ENCODE data around the gene SMG9.

The SMG9 gene

GRCh38 chr19:43754253-43754502 lies 584 bp downstream of the SMG9 start:
- DNase-seq (ENCODE audit: low read depth in 3 of 3), result no peak

GRCh38 chr19:43752287-43752875 lies 2.4 kb downstream of the SMG9 start:
- no peak for DNase-seq (ENCODE audit: low read depth in 3 of 3)

- DNase-seq (ENCODE audit: low read depth in 3 of 3), result no peak
Measured at GRCh38 chr19:43751466-43752220, 3.1 kb downstream of the SMG9 start.

GRCh38 chr19:43749898-43750297 lies 4.9 kb downstream of the SMG9 start:
- no peak for DNase-seq (ENCODE audit: low read depth in 3 of 3)

GRCh38 chr19:43749152-43749551 lies 5.6 kb downstream of the SMG9 start:
- no peak for DNase-seq (ENCODE audit: low read depth in 3 of 3)

- DNase-seq (ENCODE audit: low read depth in 3 of 3), result no peak
Measured at GRCh38 chr19:43748685-43749084, 6.1 kb downstream of the SMG9 start.

- DNase-seq (ENCODE audit: low read depth in 3 of 3), result no peak
Measured at GRCh38 chr19:43748205-43748594, 6.6 kb downstream of the SMG9 start.

GRCh38 chr19:43747557-43748204 lies 7.1 kb downstream of the SMG9 start:
- no peak for DNase-seq (ENCODE audit: low read depth in 3 of 3)

GRCh38 chr19:43743059-43743458 lies 11.7 kb downstream of the SMG9 start:
- no peak for DNase-seq (ENCODE audit: low read depth in 3 of 3)

GRCh38 chr19:43741075-43741825 lies 13.5 kb downstream of the SMG9 start:
- no peak for DNase-seq (ENCODE audit: low read depth in 3 of 3)

GRCh38 chr19:43739439-43740235 lies 15.1 kb downstream of the SMG9 start:
- no peak for DNase-seq (ENCODE audit: low read depth in 3 of 3)

- DNase-seq (ENCODE audit: low read depth in 3 of 3), result no peak
Measured at GRCh38 chr19:43738780-43739211, 16.0 kb downstream of the SMG9 start.

GRCh38 chr19:43735957-43736356 lies 18.8 kb downstream of the SMG9 start:
- DNase-seq (ENCODE audit: low read depth in 3 of 3), result no peak

GRCh38 chr19:43735013-43735412 lies 19.7 kb downstream of the SMG9 start:
- no peak for DNase-seq (ENCODE audit: low read depth in 3 of 3)

GRCh38 chr19:43731846-43732245 lies 22.9 kb downstream of the SMG9 start:
- DNase-seq (ENCODE audit: low read depth in 3 of 3), result no peak

GRCh38 chr19:43731346-43731745 lies 23.4 kb downstream of the SMG9 start:
- DNase-seq (ENCODE audit: low read depth in 3 of 3), result no peak

GRCh38 chr19:43729919-43730318 lies 24.8 kb downstream of the SMG9 start:
- no peak for DNase-seq (ENCODE audit: low read depth in 3 of 3)

- DNase-seq (ENCODE audit: low read depth in 3 of 3), result no peak
Measured at GRCh38 chr19:43727593-43727853, 27.2 kb downstream of the SMG9 start.

- DNase-seq (ENCODE audit: low read depth in 3 of 3), result no peak
Measured at GRCh38 chr19:43726736-43727592, 27.8 kb downstream of the SMG9 start.

- DNase-seq (ENCODE audit: low read depth in 3 of 3), result no peak
Measured at GRCh38 chr19:43725468-43725867, 29.3 kb downstream of the SMG9 start.

- no peak for DNase-seq (ENCODE audit: low read depth in 3 of 3)
Measured at GRCh38 chr19:43724896-43725295, 29.9 kb downstream of the SMG9 start.
